H9 (cell line): ENCODE results near the gene ANKRD13D. TPM values are rescaled to one million over a fixed set of nuclear protein-coding genes. Genes with fewer than 3 reads are reported as not detected.

Source experiments
- DNase-seq: peaks from one replicate; pipeline ENCODE4 v3.0.0-alpha.2; 2017
- H2AFZ ChIP-seq: one replicate; pipeline ENCODE4 v1.6.1; 2013; ENCODE audit warnings: mild to moderate bottlenecking, low read length, control low read depth, moderate library complexity
- H2AK5ac ChIP-seq: 2 replicates; pipeline ENCODE4 v1.6.1; 2013; ENCODE audit warnings: low read length, control low read depth, mixed read lengths; ENCODE audit not compliant: insufficient read length
- H2BK120ac ChIP-seq: one replicate; pipeline ENCODE4 v1.6.1; 2013; ENCODE audit warnings: low read depth, mild to moderate bottlenecking, low read length, control low read depth, inconsistent platforms; ENCODE audit not compliant: poor library complexity, severe bottlenecking
- H2BK12ac ChIP-seq: 2 replicates; pipeline ENCODE4 v1.6.1; 2013; ENCODE audit warnings: low read length, control low read depth, mixed read lengths, low read depth; ENCODE audit not compliant: insufficient read length
- H2BK15ac ChIP-seq: 2 replicates; pipeline ENCODE4 v1.6.1; 2013; ENCODE audit warnings: low read depth, low read length, control low read depth
- H2BK20ac ChIP-seq: one replicate; pipeline ENCODE4 v1.6.1; 2013; ENCODE audit warnings: low read depth, mild to moderate bottlenecking, low read length, control low read depth, inconsistent platforms; ENCODE audit not compliant: poor library complexity, severe bottlenecking
- H2BK5ac ChIP-seq: 2 replicates; pipeline ENCODE4 v1.6.1; 2013; ENCODE audit warnings: low read length, control low read depth, mixed read lengths; ENCODE audit not compliant: insufficient read length
- H3K14ac ChIP-seq: 2 replicates; pipeline ENCODE4 v1.6.1; 2013; ENCODE audit warnings: low read length, control low read depth; ENCODE audit not compliant: insufficient read depth
- H3K18ac ChIP-seq: 2 replicates; pipeline ENCODE4 v1.6.1; 2013; ENCODE audit warnings: low read depth, mild to moderate bottlenecking, mixed read lengths, low read length, control low read depth; ENCODE audit not compliant: insufficient read length
- H3K23ac ChIP-seq: 2 replicates; pipeline ENCODE4 v1.6.1; 2013; ENCODE audit warnings: low read length, control low read depth, mixed read lengths, low read depth; ENCODE audit not compliant: insufficient read length
- H3K23me2 ChIP-seq: 2 replicates; pipeline ENCODE4 v1.6.1; 2013; ENCODE audit warnings: low read depth, mild to moderate bottlenecking, mixed read lengths, low read length, control low read depth; ENCODE audit not compliant: insufficient read length, poor library complexity, severe bottlenecking
- H3K27ac ChIP-seq: 2 replicates; pipeline ENCODE4 v1.5.1; 2013; ENCODE audit warnings: low read length, control low read depth, mixed read lengths, low read depth; ENCODE audit not compliant: insufficient read length
- H3K27me3 ChIP-seq: 2 replicates; pipeline ENCODE4 v1.6.1; 2013; ENCODE audit warnings: low read length, control low read depth, inconsistent platforms; ENCODE audit not compliant: insufficient read depth
- H3K4ac ChIP-seq: 2 replicates; pipeline ENCODE4 v1.6.1; 2013; ENCODE audit warnings: low read depth, mild to moderate bottlenecking, control low read depth, inconsistent platforms, low read length, moderate library complexity
- H3K4me1 ChIP-seq: 2 replicates; pipeline ENCODE4 v1.6.1; 2013; ENCODE audit warnings: low read length, control low read depth, inconsistent platforms; ENCODE audit not compliant: insufficient read depth
- H3K4me2 ChIP-seq: 2 replicates; pipeline ENCODE4 v1.6.1; 2013; ENCODE audit warnings: low read length, control low read depth, mixed read lengths; ENCODE audit not compliant: insufficient read length, insufficient read depth
- H3K56ac ChIP-seq: 2 replicates; pipeline ENCODE4 v1.6.1; 2013; ENCODE audit warnings: low read depth, mild to moderate bottlenecking, mixed read lengths, low read length, control low read depth; ENCODE audit not compliant: insufficient read length
- H3K79me1 ChIP-seq: 2 replicates; pipeline ENCODE4 v1.6.1; 2013; ENCODE audit warnings: low read depth, mild to moderate bottlenecking, moderate library complexity, low read length, control low read depth, inconsistent platforms; ENCODE audit not compliant: insufficient read depth, poor library complexity, severe bottlenecking
- H3K79me2 ChIP-seq: 2 replicates; pipeline ENCODE4 v1.6.1; 2013; ENCODE audit warnings: low read length, control low read depth, inconsistent platforms; ENCODE audit not compliant: insufficient read depth
- H3K9ac ChIP-seq: 2 replicates; pipeline ENCODE4 v1.6.1; 2013; ENCODE audit warnings: low read length, control low read depth, mixed read lengths; ENCODE audit not compliant: insufficient read length; ENCODE audit errors: extremely low read depth
- H3K9me3 ChIP-seq: one replicate; pipeline ENCODE4 v1.6.1; 2013; ENCODE audit warnings: low read depth, low read length, inconsistent platforms; ENCODE audit not compliant: control insufficient read depth
- H3T11ph ChIP-seq: one replicate; pipeline ENCODE4 v1.6.1; 2013; ENCODE audit warnings: mild to moderate bottlenecking, low read length, control low read depth, inconsistent platforms
- H4K20me1 ChIP-seq: one replicate; pipeline ENCODE4 v1.6.1; 2013; ENCODE audit not compliant: control insufficient read depth, insufficient read length, insufficient read depth
- H4K5ac ChIP-seq: 2 replicates; pipeline ENCODE4 v1.6.1; 2013; ENCODE audit warnings: low read depth, mild to moderate bottlenecking, mixed read lengths, low read length, control low read depth; ENCODE audit not compliant: insufficient read length
- H4K8ac ChIP-seq: replicated peaks from 2 replicates; pipeline ENCODE4 v1.6.1; 2013; ENCODE audit warnings: low read length, control low read depth, mixed read lengths, low read depth; ENCODE audit not compliant: insufficient read length
- H4K91ac ChIP-seq: 2 replicates; pipeline ENCODE4 v1.6.1; 2013; ENCODE audit warnings: low read depth, mild to moderate bottlenecking, moderate library complexity, mixed read lengths, low read length, control low read depth; ENCODE audit not compliant: insufficient read length
- H3K27ac Mint-ChIP-seq, 3 experiments: 2 replicates in 2 of 3; 3 replicates in 1 of 3; pipeline ENCODE4 v1.8.0; 2020 to 2021; ENCODE audit warnings: mixed read lengths in 3 of 3, mild to moderate bottlenecking in 1 of 3, moderate library complexity in 1 of 3
- H3K27me3 Mint-ChIP-seq: 2 replicates; pipeline ENCODE4 v1.8.0; 2021; ENCODE audit warnings: low read depth, mild to moderate bottlenecking, moderate library complexity, mixed read lengths
- H3K36me3 Mint-ChIP-seq, 3 experiments: 2 replicates in 2 of 3; 3 replicates in 1 of 3; pipeline ENCODE4 v1.8.0; 2020 to 2021; ENCODE audit warnings: low read depth in 3 of 3, mixed read lengths in 3 of 3; ENCODE audit not compliant: insufficient read depth in 1 of 3
- H3K4me1 Mint-ChIP-seq, 2 experiments: 2 replicates each; pipeline ENCODE4 v1.8.0; 2020; ENCODE audit warnings: mixed read lengths in 2 of 2
- H3K4me3 Mint-ChIP-seq, 2 experiments: 2 replicates in 1 of 2; 3 replicates in 1 of 2; pipeline ENCODE4 v1.8.0; 2020 to 2021; ENCODE audit warnings: mild to moderate bottlenecking in 2 of 2, mixed read lengths in 2 of 2, moderate library complexity in 1 of 2
- H3K9me3 Mint-ChIP-seq, 2 experiments: 2 replicates in 1 of 2; 3 replicates in 1 of 2; pipeline ENCODE4 v1.8.0; 2020; ENCODE audit warnings: mild to moderate bottlenecking in 2 of 2, mixed read lengths in 2 of 2, moderate library complexity in 1 of 2
- WGBS: extraction: QIAGEN DNeasy Blood & Tissue Kit; methylation state at CpG from one replicate; pipeline ENCODE4 v1.1.7; 2013; ENCODE audit warnings: missing lambda C conversion rate, low lambda C conversion rate, mixed read lengths; ENCODE audit not compliant: insufficient read length; ENCODE audit errors: extremely low coverage; 5-methylcytosine and 5-hydroxymethylcytosine counted together
- total RNA-seq: library from RNA; stranded (reverse); gene quantifications from 2 replicates; pipeline ENCODE4 v1.2.1, GENCODE V29; 2021
- TF ChIP-seq, protein P1 (sequence below): fragments of 200-600 bp; sonication (generic); conservative IDR thresholded peaks from 3 replicates; pipeline ENCODE4 v1.8.0; 2021; ENCODE audit warnings: antibody characterized with exemption, mild to moderate bottlenecking

Gene ANKRD13D
- total RNA-seq, 1 experiment from 2014 or later: 42.1 TPM

DNA sequence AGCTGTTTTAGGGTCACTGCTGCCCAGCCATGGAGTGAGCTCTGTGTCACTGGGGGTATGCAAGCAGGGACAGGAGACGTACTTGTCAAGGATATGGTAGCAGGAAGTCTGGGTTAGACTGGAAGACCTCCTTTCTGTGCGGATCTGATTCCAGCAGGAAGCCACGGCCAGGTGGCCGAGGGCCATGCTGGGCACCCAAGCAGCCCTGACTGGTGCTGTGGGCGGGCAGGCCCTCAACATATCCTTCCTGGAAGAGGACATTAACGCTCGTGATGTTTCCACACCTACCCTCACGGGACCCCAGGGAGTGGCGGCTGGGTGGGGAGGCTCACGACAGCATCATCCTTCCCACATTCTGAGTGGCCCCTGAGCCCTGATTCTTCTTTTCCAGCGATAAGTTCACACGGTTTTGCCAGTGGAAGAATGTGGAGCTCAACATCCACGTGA is 8.7 kb upstream of the ANKRD13D start:
- no peak for DNase-seq
- no peak overlapping the region for H3K27ac Mint-ChIP-seq
- H2AFZ ChIP-seq: no peak overlapping the region
- peaks cover 14 to 23% of the 10 kb centered on the region in 2 experiments for H3K4me1 Mint-ChIP-seq
- no peak overlapping the region for H3K9ac ChIP-seq
- TF ChIP-seq, protein P1, sequence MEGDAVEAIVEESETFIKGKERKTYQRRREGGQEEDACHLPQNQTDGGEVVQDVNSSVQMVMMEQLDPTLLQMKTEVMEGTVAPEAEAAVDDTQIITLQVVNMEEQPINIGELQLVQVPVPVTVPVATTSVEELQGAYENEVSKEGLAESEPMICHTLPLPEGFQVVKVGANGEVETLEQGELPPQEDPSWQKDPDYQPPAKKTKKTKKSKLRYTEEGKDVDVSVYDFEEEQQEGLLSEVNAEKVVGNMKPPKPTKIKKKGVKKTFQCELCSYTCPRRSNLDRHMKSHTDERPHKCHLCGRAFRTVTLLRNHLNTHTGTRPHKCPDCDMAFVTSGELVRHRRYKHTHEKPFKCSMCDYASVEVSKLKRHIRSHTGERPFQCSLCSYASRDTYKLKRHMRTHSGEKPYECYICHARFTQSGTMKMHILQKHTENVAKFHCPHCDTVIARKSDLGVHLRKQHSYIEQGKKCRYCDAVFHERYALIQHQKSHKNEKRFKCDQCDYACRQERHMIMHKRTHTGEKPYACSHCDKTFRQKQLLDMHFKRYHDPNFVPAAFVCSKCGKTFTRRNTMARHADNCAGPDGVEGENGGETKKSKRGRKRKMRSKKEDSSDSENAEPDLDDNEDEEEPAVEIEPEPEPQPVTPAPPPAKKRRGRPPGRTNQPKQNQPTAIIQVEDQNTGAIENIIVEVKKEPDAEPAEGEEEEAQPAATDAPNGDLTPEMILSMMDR: no peak
- H2BK120ac ChIP-seq: no peak overlapping the region
- no peak overlapping the region for H2BK15ac ChIP-seq
- no peak overlapping the region for H3K4ac ChIP-seq
- H2AK5ac ChIP-seq: no peak overlapping the region
- no peak overlapping the region for H4K91ac ChIP-seq
- no peak overlapping the region for H3K4me2 ChIP-seq
- H3K23me2 ChIP-seq: no peaks in the 10 kb centered on the region
- no peaks in the 10 kb centered on the region for H3K9me3 Mint-ChIP-seq
- no CpG with 5 or more reads among the region's 13 CpGs for WGBS
- H3K4me1 ChIP-seq: peaks cover 2% of the 10 kb centered on the region; the same call in 1 of the 2 replicates
- no peak overlapping the region for H3T11ph ChIP-seq
- H3K27me3 Mint-ChIP-seq: no peaks in the 10 kb centered on the region
- H3K36me3 Mint-ChIP-seq: peaks cover 19 to 60% (median 55%) of the 10 kb centered on the region in 3 experiments; a peak in 6 of 7 replicates
- H4K8ac ChIP-seq: no peak overlapping the region
- no peaks in the 10 kb centered on the region; the same call in 1 of the 2 replicates for H3K79me2 ChIP-seq
- H2BK20ac ChIP-seq: no peak overlapping the region
- no peak overlapping the region for H3K18ac ChIP-seq
- no peak overlapping the region for H3K14ac ChIP-seq
- no peak overlapping the region for H4K5ac ChIP-seq
- no peak overlapping the region for H3K56ac ChIP-seq
- H3K27me3 ChIP-seq: no peaks in the 10 kb centered on the region
- H2BK5ac ChIP-seq: no peak overlapping the region
- H3K23ac ChIP-seq: no peak overlapping the region
- no peak overlapping the region for H3K27ac ChIP-seq
- no peak overlapping the region for H2BK12ac ChIP-seq
- no peaks in the 10 kb centered on the region for H3K9me3 ChIP-seq
- no peaks in the 10 kb centered on the region for H3K79me1 ChIP-seq
- H4K20me1 ChIP-seq: no peaks in the 10 kb centered on the region
- H3K4me3 Mint-ChIP-seq: no peak overlapping the region; a peak in 1 of 5 replicates
